Brain microvascular endothelial cell (primary cell): ENCODE data around the gene GSG1L.

ENCODE experiments used
- DNase-seq: peaks from one replicate; pipeline ENCODE4 v3.0.0-alpha.2; 2020
- H3K27ac ChIP-seq: fragments of 250-450 bp; sonication (Bioruptor Pico); 2 replicates; pipeline ENCODE4 v1.5.1; 2020; ENCODE audit warnings: mild to moderate bottlenecking, moderate library complexity
- H3K27me3 ChIP-seq: fragments of 250-450 bp; sonication (Bioruptor Pico); replicated peaks from 2 replicates; pipeline ENCODE4 v1.5.1; 2020; ENCODE audit warnings: mild to moderate bottlenecking
- H3K36me3 ChIP-seq: fragments of 250-450 bp; sonication (Bioruptor Pico); replicated peaks from 2 replicates; pipeline ENCODE4 v1.5.1; 2020; ENCODE audit warnings: mild to moderate bottlenecking
- H3K4me3 ChIP-seq: 2 replicates; pipeline ENCODE4 v1.5.1; 2011; ENCODE audit warnings: low read depth, mild to moderate bottlenecking, control low read depth, low read length, moderate library complexity
- in situ Hi-C: cut with HindIII; loops from 2 replicates; pipeline ENCODE4 v1.10.0; 2017; ENCODE audit warnings: low sequenced_read_pairs, low pct_ligation_motif_present
- TF ChIP-seq, protein P1 (sequence below): IDR thresholded peaks from 2 replicates; pipeline ENCODE4 v1.5.1; 2011; ENCODE audit warnings: low read depth, mild to moderate bottlenecking, moderate library complexity, low read length, control low read depth, inconsistent platforms; ENCODE audit errors: missing control alignments

GSG1L gene

DNA sequence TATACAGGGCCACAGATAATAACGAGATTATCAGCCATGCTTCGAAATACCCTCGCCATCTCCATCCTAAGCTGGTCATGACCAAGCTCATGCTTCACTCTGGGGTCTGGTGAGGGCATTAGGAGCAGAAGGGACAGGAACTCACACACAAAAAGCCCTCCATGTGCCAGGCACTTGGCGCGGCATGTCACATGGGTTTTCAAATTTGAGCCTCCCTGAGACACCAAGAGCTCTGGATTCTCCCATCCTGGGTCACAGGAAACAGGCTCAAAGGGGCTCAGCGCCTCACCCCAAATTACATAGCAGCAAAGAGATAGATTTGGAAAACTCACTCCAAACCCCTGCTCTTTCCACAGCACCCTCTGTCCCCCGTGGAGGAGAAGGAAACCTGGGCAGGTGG is 239.5 kb downstream of the GSG1L start:
- H3K27ac ChIP-seq = no peak overlapping the region
- in situ Hi-C loops = no loop called here
- no peak overlapping the region for H3K4me3 ChIP-seq
- TF ChIP-seq, protein P1, sequence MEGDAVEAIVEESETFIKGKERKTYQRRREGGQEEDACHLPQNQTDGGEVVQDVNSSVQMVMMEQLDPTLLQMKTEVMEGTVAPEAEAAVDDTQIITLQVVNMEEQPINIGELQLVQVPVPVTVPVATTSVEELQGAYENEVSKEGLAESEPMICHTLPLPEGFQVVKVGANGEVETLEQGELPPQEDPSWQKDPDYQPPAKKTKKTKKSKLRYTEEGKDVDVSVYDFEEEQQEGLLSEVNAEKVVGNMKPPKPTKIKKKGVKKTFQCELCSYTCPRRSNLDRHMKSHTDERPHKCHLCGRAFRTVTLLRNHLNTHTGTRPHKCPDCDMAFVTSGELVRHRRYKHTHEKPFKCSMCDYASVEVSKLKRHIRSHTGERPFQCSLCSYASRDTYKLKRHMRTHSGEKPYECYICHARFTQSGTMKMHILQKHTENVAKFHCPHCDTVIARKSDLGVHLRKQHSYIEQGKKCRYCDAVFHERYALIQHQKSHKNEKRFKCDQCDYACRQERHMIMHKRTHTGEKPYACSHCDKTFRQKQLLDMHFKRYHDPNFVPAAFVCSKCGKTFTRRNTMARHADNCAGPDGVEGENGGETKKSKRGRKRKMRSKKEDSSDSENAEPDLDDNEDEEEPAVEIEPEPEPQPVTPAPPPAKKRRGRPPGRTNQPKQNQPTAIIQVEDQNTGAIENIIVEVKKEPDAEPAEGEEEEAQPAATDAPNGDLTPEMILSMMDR = no peak
- no peak for DNase-seq
- H3K36me3 ChIP-seq = no peaks in the 10 kb centered on the region
- H3K27me3 ChIP-seq = no peaks in the 10 kb centered on the region

DNA sequence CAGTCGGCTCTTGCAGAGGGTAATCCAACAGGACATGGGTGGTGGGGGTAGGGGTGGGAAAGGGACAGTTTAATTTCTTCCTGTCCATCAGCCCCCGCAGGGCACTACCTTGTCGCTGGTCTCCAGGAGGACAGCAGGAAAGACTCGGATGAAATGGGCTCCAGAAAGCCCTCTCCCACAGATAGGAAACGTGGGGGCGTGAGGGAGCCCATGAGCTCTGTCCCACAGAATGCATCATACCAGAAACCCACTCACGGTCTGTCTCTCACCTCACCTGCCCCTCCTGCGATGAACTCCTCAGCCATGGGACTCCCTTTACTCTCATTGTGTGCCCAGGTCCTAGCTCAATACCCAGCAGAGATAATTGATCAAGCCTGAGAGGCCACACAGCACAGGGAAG is 240.1 kb downstream of the GSG1L start:
- H3K4me3 ChIP-seq = no peak overlapping the region
- H3K36me3 ChIP-seq = no peaks in the 10 kb centered on the region
- H3K27me3 ChIP-seq = peaks cover 3% of the 10 kb centered on the region
- no peak for DNase-seq
- in situ Hi-C loops = no loop called here
- TF ChIP-seq, protein P1 = no peak
- H3K27ac ChIP-seq = no peak overlapping the region

DNA sequence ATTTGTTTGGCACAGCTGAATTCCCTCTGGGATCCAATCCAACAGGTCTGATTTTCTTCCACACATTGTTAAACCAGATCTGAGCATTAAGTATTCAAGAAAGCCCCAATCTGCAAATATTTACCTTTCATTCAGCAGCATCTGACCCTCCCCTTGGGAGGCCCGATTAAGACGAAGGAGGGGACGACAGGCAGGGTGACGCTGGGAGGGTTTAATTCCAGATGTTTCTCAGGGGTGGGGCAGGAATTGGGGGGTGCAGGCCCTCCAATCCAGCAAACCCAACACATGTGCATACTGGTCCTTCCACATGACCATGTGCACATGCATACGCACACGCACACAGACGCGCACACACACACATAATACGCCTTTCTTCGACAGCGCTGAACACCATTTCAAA is 240.5 kb downstream of the GSG1L start:
- in situ Hi-C loops = no loop called here
- TF ChIP-seq, protein P1 = no peak

DNA sequence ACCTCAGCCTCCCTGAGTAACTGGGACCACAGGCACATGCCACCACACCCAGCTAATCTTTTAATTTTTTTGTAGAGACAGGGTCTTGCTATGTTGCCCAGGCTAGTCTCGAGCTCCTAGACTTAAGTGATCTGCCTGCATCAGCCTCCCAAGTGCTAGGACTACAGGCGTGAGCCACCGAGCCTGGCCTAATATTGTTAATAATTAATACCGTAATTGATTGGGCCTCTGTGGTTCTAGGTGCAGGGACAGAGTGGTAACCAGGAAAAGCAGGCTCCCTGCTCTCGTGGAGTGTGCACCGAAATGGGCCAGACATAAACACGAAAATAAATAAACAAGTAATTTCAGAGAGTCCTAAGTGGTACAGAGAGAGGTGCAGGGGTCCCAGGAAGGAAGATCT is 241.0 kb downstream of the GSG1L start:
- DNase-seq = no peak
- Histone ChIP-seq H3K27ac (no peak overlapping the region), H3K36me3 (no peaks in the 10 kb centered on the region), H3K4me3 (no peak overlapping the region), H3K27me3 (peaks cover 12% of the 10 kb centered on the region)
- in situ Hi-C loops = no loop called here
- TF ChIP-seq, protein P1 = no peak

More for the DNA sequence above, 240.5 kb downstream of the GSG1L start:
- H3K4me3 ChIP-seq = no peak overlapping the region
- no peak for DNase-seq
- no peak overlapping the region for H3K27ac ChIP-seq
- H3K27me3 ChIP-seq = peaks cover 7% of the 10 kb centered on the region
- no peaks in the 10 kb centered on the region for H3K36me3 ChIP-seq

DNA sequence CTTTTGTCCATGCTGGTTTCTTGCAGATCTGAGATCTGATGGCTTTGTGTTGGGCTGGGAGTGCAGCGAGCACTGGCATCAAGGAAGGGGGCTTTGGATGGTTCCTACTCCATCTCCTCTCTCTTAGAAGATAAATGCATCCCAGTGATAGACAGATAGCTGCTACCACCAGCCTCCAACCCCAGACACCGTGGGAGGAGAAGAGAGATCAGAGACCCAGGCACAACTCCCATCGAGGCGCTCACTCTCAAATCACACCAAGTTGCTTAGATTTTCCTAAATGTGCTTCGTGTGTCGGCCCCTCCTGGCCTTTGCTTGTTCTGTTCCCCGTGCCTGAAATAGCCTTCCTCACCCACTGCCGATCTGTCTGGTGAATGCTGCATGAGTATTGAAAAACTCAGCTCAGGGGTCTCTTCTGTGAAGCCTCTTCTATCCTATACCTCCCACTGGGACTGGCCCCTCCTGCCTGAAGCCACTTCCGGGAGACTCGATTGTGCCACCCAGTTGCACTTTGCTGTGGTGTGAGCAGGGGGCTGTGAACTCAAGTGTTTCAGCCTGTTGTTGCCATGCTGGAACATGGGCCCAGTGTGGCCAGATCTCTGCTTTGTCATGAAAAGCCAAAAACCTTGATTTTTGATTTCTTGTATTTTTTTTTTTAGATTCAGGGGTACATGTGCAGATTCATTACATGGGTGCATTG is 242.7 kb downstream of the GSG1L start:
- TF ChIP-seq, protein P1 = no peak
- peaks cover 14% of the 10 kb centered on the region for H3K27me3 ChIP-seq
- H3K27ac ChIP-seq = no peak overlapping the region
- in situ Hi-C loops = no loop called here
- H3K36me3 ChIP-seq = no peaks in the 10 kb centered on the region
- DNase-seq = no peak
- H3K4me3 ChIP-seq = no peak overlapping the region

DNA sequence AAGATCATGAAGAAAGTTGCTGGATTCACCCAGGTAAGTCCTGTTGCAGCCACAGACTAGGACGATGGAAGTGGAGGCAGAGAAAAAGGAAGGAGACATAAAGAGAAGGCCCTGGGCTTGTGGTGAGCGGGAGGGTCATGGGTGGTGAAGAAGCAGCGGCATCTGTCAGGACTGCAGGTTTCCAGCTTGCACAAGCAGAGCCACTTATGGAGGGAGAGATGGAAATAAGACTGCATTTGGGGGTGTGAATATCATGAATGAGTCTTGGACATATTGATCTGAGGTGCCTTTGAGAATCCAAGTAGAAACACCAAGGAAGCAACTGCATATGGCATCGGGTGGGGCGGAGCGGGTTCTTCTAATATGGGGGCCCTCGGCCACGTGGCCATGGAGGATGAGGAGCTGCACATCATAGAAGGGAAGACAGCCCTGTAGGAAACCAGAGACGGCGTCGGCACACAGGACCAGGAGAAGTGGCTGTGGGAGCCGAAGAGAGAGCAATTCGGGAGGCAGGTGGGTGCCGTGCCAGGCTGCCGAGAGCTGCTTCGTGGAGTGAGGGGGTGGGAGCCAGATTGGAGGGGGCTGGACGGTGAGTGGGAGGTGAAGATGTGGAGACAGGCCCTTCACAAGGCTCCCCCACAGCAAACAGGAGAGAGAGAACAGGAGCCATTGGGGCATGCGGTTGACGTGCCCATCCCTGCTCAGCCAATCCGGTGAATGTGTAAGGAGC is 243.5 kb downstream of the GSG1L start:
- H3K27me3 ChIP-seq = peaks cover 14% of the 10 kb centered on the region
- TF ChIP-seq, protein P1 = no peak
- H3K4me3 ChIP-seq = no peak overlapping the region
- in situ Hi-C loops = no loop called here
- no peak for DNase-seq
- H3K36me3 ChIP-seq = no peaks in the 10 kb centered on the region
- H3K27ac ChIP-seq = no peak overlapping the region
